ENCODE results near the gene SCMH1. TPM values are rescaled to one million over a fixed set of nuclear protein-coding genes. Genes with fewer than 3 reads are reported as not detected.

SCMH1 gene
- total RNA-seq, 1 experiment from 2014 or later: 39.5 TPM

- TF ChIP-seq, protein P1, sequence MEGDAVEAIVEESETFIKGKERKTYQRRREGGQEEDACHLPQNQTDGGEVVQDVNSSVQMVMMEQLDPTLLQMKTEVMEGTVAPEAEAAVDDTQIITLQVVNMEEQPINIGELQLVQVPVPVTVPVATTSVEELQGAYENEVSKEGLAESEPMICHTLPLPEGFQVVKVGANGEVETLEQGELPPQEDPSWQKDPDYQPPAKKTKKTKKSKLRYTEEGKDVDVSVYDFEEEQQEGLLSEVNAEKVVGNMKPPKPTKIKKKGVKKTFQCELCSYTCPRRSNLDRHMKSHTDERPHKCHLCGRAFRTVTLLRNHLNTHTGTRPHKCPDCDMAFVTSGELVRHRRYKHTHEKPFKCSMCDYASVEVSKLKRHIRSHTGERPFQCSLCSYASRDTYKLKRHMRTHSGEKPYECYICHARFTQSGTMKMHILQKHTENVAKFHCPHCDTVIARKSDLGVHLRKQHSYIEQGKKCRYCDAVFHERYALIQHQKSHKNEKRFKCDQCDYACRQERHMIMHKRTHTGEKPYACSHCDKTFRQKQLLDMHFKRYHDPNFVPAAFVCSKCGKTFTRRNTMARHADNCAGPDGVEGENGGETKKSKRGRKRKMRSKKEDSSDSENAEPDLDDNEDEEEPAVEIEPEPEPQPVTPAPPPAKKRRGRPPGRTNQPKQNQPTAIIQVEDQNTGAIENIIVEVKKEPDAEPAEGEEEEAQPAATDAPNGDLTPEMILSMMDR (conservative IDR thresholded peaks at IDR 0.05): no peak
- no peak for TF ChIP-seq EZH2 (IDR thresholded peaks at IDR 0.05; ENCODE audit: low read depth)
- ChIA-PET POLR2A (ENCODE audit: unreplicated experiment) (no interaction called here), CTCF (interaction anchor here (0.7 kb wide), 1 partner anchor 54 kb away, joined by 3 read pairs; no protein-coding TSS in a partner anchor)
- Histone ChIP-seq H3K27ac (no peak overlapping the region), H2AFZ (no peak overlapping the region), H3K79me2 (ENCODE audit: low read depth) (no peaks in the 10 kb centered on the region), H3F3A (ENCODE audit: insufficient read depth, low read depth) (no peaks in the 10 kb centered on the region), H3K9me3 (ENCODE audit: insufficient read depth, low read depth) (no peaks in the 10 kb centered on the region), H3K27me3 (ENCODE audit: insufficient read depth, low read depth) (no peaks in the 10 kb centered on the region), H3K4me1 (replicated peaks; ENCODE audit: insufficient read depth) (no peaks in the 10 kb centered on the region; the same call in 1 of the 2 replicates), H3K4me3 (no peak overlapping the region), H3K9me2 (ENCODE audit: insufficient read depth) (no peaks in the 10 kb centered on the region), H3K4me2 (no peak overlapping the region), H4K20me1 (ENCODE audit: insufficient read depth) (no peaks in the 10 kb centered on the region), H3K36me3 (ENCODE audit: low read depth) (no peaks in the 10 kb centered on the region)
- intact Hi-C loops (cut with micrococcal nuclease; ENCODE audit: unreplicated experiment): loop anchor here (10.0 kb wide), 2 partner anchors 222 to 402 kb away; partner anchors contain the start of gene SLFNL1
- no peak for DNase-seq
- no TSS peak for BruUV-seq (replicated peaks)
Measured at GRCh38 chr1:41246568-41246967, 4.5 kb upstream of the SCMH1 start.

DNA sequence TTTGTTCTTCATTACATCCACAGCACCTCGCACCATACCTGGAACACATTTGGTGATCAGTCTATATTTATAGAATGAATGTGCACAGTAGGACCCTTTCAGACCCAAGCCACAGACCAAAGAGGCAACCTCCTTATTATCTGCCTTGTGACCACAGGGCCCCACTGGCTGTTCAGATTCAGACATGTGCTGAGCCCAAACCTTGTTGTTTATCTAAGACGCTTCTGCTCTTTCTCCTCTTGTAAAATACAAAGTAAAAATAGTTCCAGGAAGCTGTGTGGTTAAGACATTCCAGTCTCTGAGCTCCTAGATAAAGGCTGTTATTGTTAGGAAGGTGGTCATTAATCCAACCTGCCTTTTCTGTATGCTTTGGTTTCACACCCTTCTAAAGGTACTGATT, 3.6 kb upstream of the SCMH1 start:
- intact Hi-C loops (cut with micrococcal nuclease; ENCODE audit: unreplicated experiment): loop anchor here (10.0 kb wide), 2 partner anchors 221 to 401 kb away; partner anchors contain the start of gene SLFNL1
- no peak for DNase-seq
- POLR2A ChIA-PET (ENCODE audit: unreplicated experiment): no interaction called here
- Histone ChIP-seq H3K27me3 (ENCODE audit: insufficient read depth, low read depth) (no peaks in the 10 kb centered on the region), H3K4me3 (no peak overlapping the region), H3F3A (ENCODE audit: insufficient read depth, low read depth) (peaks cover 8% of the 10 kb centered on the region), H3K27ac (no peak overlapping the region), H3K9me3 (ENCODE audit: insufficient read depth, low read depth) (no peaks in the 10 kb centered on the region), H3K4me2 (no peak overlapping the region), H3K36me3 (ENCODE audit: low read depth) (no peaks in the 10 kb centered on the region), H3K79me2 (ENCODE audit: low read depth) (peaks cover 4% of the 10 kb centered on the region; the same call in 1 of the 2 replicates), H3K4me1 (replicated peaks; ENCODE audit: insufficient read depth) (peaks cover 6% of the 10 kb centered on the region), H2AFZ (no peak overlapping the region), H4K20me1 (ENCODE audit: insufficient read depth) (no peaks in the 10 kb centered on the region), H3K9me2 (ENCODE audit: insufficient read depth) (no peaks in the 10 kb centered on the region)
- no TSS peak for BruUV-seq (replicated peaks)
- CTCF ChIA-PET: no interaction called here
- TF ChIP-seq, protein P1 (conservative IDR thresholded peaks at IDR 0.05): no peak
- TF ChIP-seq EZH2 (IDR thresholded peaks at IDR 0.05; ENCODE audit: low read depth): no peak

DNA sequence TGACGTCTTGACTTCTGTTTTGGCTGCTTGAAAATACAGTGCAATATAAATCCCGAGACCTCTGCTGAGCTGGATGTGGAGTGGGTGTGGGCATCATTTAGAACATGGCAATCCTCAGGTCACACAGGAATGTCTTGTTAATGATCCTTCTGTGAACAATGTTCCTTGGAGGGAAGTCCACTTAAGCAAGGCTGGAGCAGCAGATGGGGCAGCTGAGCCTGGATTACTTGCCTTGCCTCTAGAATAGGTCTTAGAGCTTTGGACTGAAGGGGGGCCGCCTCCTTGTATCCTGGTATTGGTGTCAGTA, 926 bp upstream of the SCMH1 start:
- H4K20me1 ChIP-seq (ENCODE audit: insufficient read depth): no peaks in the 10 kb centered on the region
- intact Hi-C loops (cut with micrococcal nuclease; ENCODE audit: unreplicated experiment): loop anchor here (10.0 kb wide), 2 partner anchors 218 to 398 kb away; partner anchors contain the start of gene SLFNL1
- no peak for DNase-seq
- TF ChIP-seq, protein P1 (conservative IDR thresholded peaks at IDR 0.05): no peak
- TF ChIP-seq EZH2 (IDR thresholded peaks at IDR 0.05; ENCODE audit: low read depth): no peak
- no peak overlapping the region for H3K27ac ChIP-seq
- H3K4me1 ChIP-seq (replicated peaks; ENCODE audit: insufficient read depth): peaks cover 33% of the 10 kb centered on the region
- peaks cover 27% of the 10 kb centered on the region for H3F3A ChIP-seq (ENCODE audit: insufficient read depth, low read depth)
- CTCF ChIA-PET: no interaction called here
- H2AFZ ChIP-seq: no peak overlapping the region
- no peaks in the 10 kb centered on the region for H3K9me3 ChIP-seq (ENCODE audit: insufficient read depth, low read depth)
- H3K4me2 ChIP-seq: peak overlapping the region; percentile 75
- TSS peak; percentile 68 for BruUV-seq (replicated peaks)
- no peaks in the 10 kb centered on the region for H3K9me2 ChIP-seq (ENCODE audit: insufficient read depth)
- POLR2A ChIA-PET (ENCODE audit: unreplicated experiment): interaction anchor here (0.6 kb wide), 1 partner anchor 288 kb away, joined by 3 read pairs; no protein-coding TSS in a partner anchor
- peak overlapping the region; percentile 60; the same call in 1 of the 2 replicates for H3K4me3 ChIP-seq
- H3K36me3 ChIP-seq (ENCODE audit: low read depth): no peaks in the 10 kb centered on the region
- no peaks in the 10 kb centered on the region for H3K27me3 ChIP-seq (ENCODE audit: insufficient read depth, low read depth)
- peaks cover 18% of the 10 kb centered on the region for H3K79me2 ChIP-seq (ENCODE audit: low read depth)
